GM23338 (cell line): Measurements from ENCODE around the gene CRNKL1. TPM values are rescaled to one million over a fixed set of nuclear protein-coding genes. Genes with fewer than 3 reads are reported as not detected.

ENCODE experiments used
- ATAC-seq: fragments of 200-7000 bp; cut with Tn5 transposase; 3 replicates; pipeline ENCODE4 v1.9.1; 2020
- DNase-seq: peaks from one replicate; pipeline ENCODE4 v3.0.0-alpha.2; 2015; ENCODE audit warnings: low spot score
- H2AFZ ChIP-seq: fragments of 200-600 bp; sonication (generic); 2 replicates; pipeline ENCODE4 v1.8.0; 2016; ENCODE audit warnings: antibody characterized with exemption, mild to moderate bottlenecking, moderate library complexity
- H3F3A ChIP-seq: fragments of 200-600 bp; sonication (generic); replicated peaks from 2 replicates; pipeline ENCODE4 v1.8.0; 2017; ENCODE audit warnings: antibody characterized with exemption, mixed run types, low read depth
- H3K27ac ChIP-seq: fragments of 200-600 bp; sonication (generic); 2 replicates; pipeline ENCODE4 v1.6.1; 2016; ENCODE audit warnings: low read depth
- H3K27me3 ChIP-seq: fragments of 200-600 bp; sonication (generic); 2 replicates; pipeline ENCODE4 v1.8.0; 2016; ENCODE audit warnings: mild to moderate bottlenecking, mixed run types, moderate library complexity; ENCODE audit not compliant: insufficient read depth
- H3K36me3 ChIP-seq: fragments of 200-600 bp; sonication (generic); 2 replicates; pipeline ENCODE4 v1.8.0; 2016; ENCODE audit warnings: mild to moderate bottlenecking; ENCODE audit not compliant: insufficient read depth
- H3K4me1 ChIP-seq: fragments of 200-600 bp; sonication (generic); 2 replicates; pipeline ENCODE4 v1.8.0; 2016; ENCODE audit warnings: mild to moderate bottlenecking, moderate library complexity; ENCODE audit not compliant: insufficient read depth
- H3K4me2 ChIP-seq: fragments of 200-600 bp; sonication (generic); 2 replicates; pipeline ENCODE4 v1.7.1; 2017; ENCODE audit warnings: mixed run types
- H3K4me3 ChIP-seq: fragments of 200-600 bp; sonication (generic); 2 replicates; pipeline ENCODE4 v1.6.1; 2016; ENCODE audit warnings: mixed run types
- H3K79me2 ChIP-seq: fragments of 200-600 bp; sonication (generic); replicated peaks from 2 replicates; pipeline ENCODE4 v1.8.0; 2017; ENCODE audit warnings: mild to moderate bottlenecking; ENCODE audit not compliant: insufficient read depth
- H3K9me2 ChIP-seq: fragments of 200-600 bp; sonication (generic); 2 replicates; pipeline ENCODE4 v1.8.0; 2017; ENCODE audit not compliant: insufficient read depth
- H4K20me1 ChIP-seq: fragments of 200-600 bp; sonication (generic); replicated peaks from 2 replicates; pipeline ENCODE4 v1.8.0; 2017; ENCODE audit warnings: mild to moderate bottlenecking; ENCODE audit not compliant: insufficient read depth
- H3K27ac Mint-ChIP-seq: 2 replicates; pipeline ENCODE4 v1.8.0; 2020; ENCODE audit warnings: inconsistent platforms, mild to moderate bottlenecking, moderate library complexity, mixed read lengths
- H3K27me3 Mint-ChIP-seq: 3 replicates; pipeline ENCODE4 v1.8.0; 2022; ENCODE audit warnings: low read depth, mild to moderate bottlenecking, moderate library complexity, mixed read lengths, inconsistent platforms; ENCODE audit not compliant: insufficient read depth, poor library complexity
- H3K36me3 Mint-ChIP-seq: 3 replicates; pipeline ENCODE4 v1.8.0; 2021; ENCODE audit warnings: low read depth, mild to moderate bottlenecking, inconsistent platforms, moderate library complexity, mixed read lengths
- H3K4me1 Mint-ChIP-seq: 3 replicates; pipeline ENCODE4 v1.8.0; 2020; ENCODE audit warnings: mild to moderate bottlenecking, inconsistent platforms, mixed read lengths
- H3K4me3 Mint-ChIP-seq: 3 replicates; pipeline ENCODE4 v1.8.0; 2021; ENCODE audit warnings: moderate library complexity, mild to moderate bottlenecking, inconsistent platforms, mixed read lengths
- H3K9me3 Mint-ChIP-seq: 3 replicates; pipeline ENCODE4 v1.8.0; 2020; ENCODE audit warnings: moderate library complexity, mild to moderate bottlenecking, inconsistent platforms, mixed read lengths
- CREB1 ChIP-seq: fragments of 250-450 bp; sonication (Bioruptor Pico); IDR thresholded peaks from 2 replicates; pipeline ENCODE4 v1.5.0; 2020; ENCODE audit warnings: low read depth, mild to moderate bottlenecking, moderate library complexity
- ETS1 ChIP-seq: IDR thresholded peaks from 2 replicates; pipeline ENCODE4 v1.6.1; 2016; ENCODE audit warnings: antibody characterized with exemption
- EZH2 ChIP-seq: fragments of 200-600 bp; sonication (generic); IDR thresholded peaks from one replicate; pipeline ENCODE4 v1.8.0; 2017; ENCODE audit warnings: antibody characterized with exemption, mild to moderate bottlenecking, low read depth; ENCODE audit not compliant: unreplicated experiment
- EZH2phosphoT487 ChIP-seq: fragments of 200-600 bp; sonication (generic); IDR thresholded peaks from one replicate; pipeline ENCODE4 v1.8.1; 2018; ENCODE audit warnings: antibody characterized with exemption; ENCODE audit not compliant: unreplicated experiment
- JUNB ChIP-seq: IDR thresholded peaks from one replicate; pipeline ENCODE4 v1.6.1; 2016; ENCODE audit warnings: antibody characterized with exemption; ENCODE audit not compliant: unreplicated experiment
- NANOG ChIP-seq: IDR thresholded peaks from 2 replicates; pipeline ENCODE4 v1.6.1; 2016; ENCODE audit warnings: antibody characterized with exemption, borderline replicate concordance
- POLR2AphosphoS5 ChIP-seq: IDR thresholded peaks from 2 replicates; pipeline ENCODE4 v1.6.1; 2016; ENCODE audit warnings: antibody characterized with exemption, low read depth
- ZNF114 ChIP-seq: fragments of 250-450 bp; sonication (Bioruptor Pico); IDR thresholded peaks from 2 replicates; pipeline ENCODE4 v1.5.0; 2020; ENCODE audit warnings: mild to moderate bottlenecking, moderate library complexity
- ZNF331 ChIP-seq: fragments of 250-450 bp; sonication (Bioruptor Pico); IDR thresholded peaks from 2 replicates; pipeline ENCODE4 v1.5.0; 2020; ENCODE audit warnings: low read depth, mild to moderate bottlenecking, moderate library complexity
- polyA plus RNA-seq: library from polyadenylated mRNA; unstranded; fragments of >200 nt; fragmentation: Nextera tagmentation; extraction: Ambion mirVana; gene quantifications from 2 replicates; pipeline ENCODE4 v1.2.1, GENCODE V29; 2016
- total RNA-seq: library from RNA; depleted of rRNA; stranded (reverse); fragments of >200 nt; shearing (Covaris generic); gene quantifications from 2 replicates; pipeline ENCODE4 v1.2.3, GENCODE V29; 2014

Gene CRNKL1
- total and polyA plus RNA-seq, 2 experiments from 2014 or later, result 24.2 to 27.2 TPM

- Mint-ChIP-seq H3K36me3 (no peaks in the 10 kb centered on the region), H3K27me3 (peaks cover 2% of the 10 kb centered on the region), H3K27ac (no peak overlapping the region), H3K4me1 (peaks cover 27% of the 10 kb centered on the region), H3K4me3 (peak overlapping the region; percentile 2; the same call in 2 of the 3 replicates), H3K9me3 (no peaks in the 10 kb centered on the region)
- peaks cover 21% of the 10 kb centered on the region for H3K4me1 ChIP-seq
- H3K9me2 ChIP-seq, result peaks cover 4% of the 10 kb centered on the region; the same call in 1 of the 2 replicates
- no peak for TF ChIP-seq EZH2
- no peak for TF ChIP-seq POLR2AphosphoS5
- no peak for TF ChIP-seq CREB1 (CRISPR knock-in tag)
- no peak for TF ChIP-seq ZNF331 (CRISPR knock-in tag)
- no peak for TF ChIP-seq ETS1
- no peak for TF ChIP-seq ZNF114 (CRISPR knock-in tag)
- no peak for TF ChIP-seq JUNB
- no peak for TF ChIP-seq EZH2phosphoT487
- ATAC-seq, result peak; percentile 64
- DNase-seq, result peak; percentile 73
- H3K4me3 ChIP-seq, result no peak overlapping the region
- no peak overlapping the region for H3K27ac ChIP-seq
- H3K36me3 ChIP-seq, result no peaks in the 10 kb centered on the region
- no peaks in the 10 kb centered on the region for H3K27me3 ChIP-seq
- no peak overlapping the region for H2AFZ ChIP-seq
- H3F3A ChIP-seq, result no peaks in the 10 kb centered on the region
- 0 out of 2 replicates have a peak, but pooled peaks cover 6% of the 10 kb centered on the region for H4K20me1 ChIP-seq
- no peaks in the 10 kb centered on the region for H3K79me2 ChIP-seq
- peak overlapping the region; percentile 34; the same call in 1 of the 2 replicates for H3K4me2 ChIP-seq
Measured at GRCh38 chr20:20078041-20078440, 25.8 kb upstream of the CRNKL1 start.

- Histone ChIP-seq H4K20me1 (0 out of 2 replicates have a peak, but pooled peaks cover 6% of the 10 kb centered on the region), H3K9me2 (peaks cover 4% of the 10 kb centered on the region; the same call in 1 of the 2 replicates), H3K79me2 (no peaks in the 10 kb centered on the region), H3K4me1 (peaks cover 21% of the 10 kb centered on the region), H2AFZ (no peak overlapping the region), H3K27ac (no peak overlapping the region), H3K4me3 (no peak overlapping the region), H3K36me3 (no peaks in the 10 kb centered on the region), H3F3A (no peaks in the 10 kb centered on the region), H3K4me2 (no peak overlapping the region), H3K27me3 (no peaks in the 10 kb centered on the region)
- no peak for ATAC-seq
- Mint-ChIP-seq H3K4me3 (no peak overlapping the region), H3K27ac (no peak overlapping the region), H3K27me3 (peaks cover 2% of the 10 kb centered on the region), H3K4me1 (peaks cover 27% of the 10 kb centered on the region), H3K36me3 (no peaks in the 10 kb centered on the region), H3K9me3 (no peaks in the 10 kb centered on the region)
- TF ChIP-seq POLR2AphosphoS5, result no peak
- no peak for TF ChIP-seq EZH2phosphoT487
- DNase-seq, result no peak
Measured at GRCh38 chr20:20076297-20077065, 24.2 kb upstream of the CRNKL1 start.

DNA sequence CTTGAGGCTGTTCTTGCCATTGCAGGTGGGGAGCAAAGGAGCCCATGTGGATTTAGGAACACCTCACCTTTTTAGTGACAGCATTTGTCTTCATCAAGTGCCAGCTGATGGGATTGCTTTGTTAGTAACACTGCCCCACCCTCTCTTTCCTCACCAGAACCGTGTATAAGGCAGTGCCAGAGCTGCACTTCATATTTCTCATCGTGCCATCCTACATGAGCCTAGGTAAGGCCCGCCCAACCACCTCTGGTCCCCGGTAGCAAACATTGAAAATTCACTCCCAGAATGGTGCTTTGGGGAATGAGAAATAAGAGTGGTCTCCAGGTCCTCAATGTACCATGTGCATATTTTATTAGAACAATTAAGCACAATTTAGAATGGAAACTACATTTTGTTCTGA lies 22.8 kb upstream of the CRNKL1 start:
- peaks cover 2% of the 10 kb centered on the region for H3K27me3 Mint-ChIP-seq
- peaks cover 21% of the 10 kb centered on the region for H3K4me1 ChIP-seq
- H3K27me3 ChIP-seq, result no peaks in the 10 kb centered on the region
- H3K4me2 ChIP-seq, result no peak overlapping the region
- H3K27ac ChIP-seq, result no peak overlapping the region
- no peaks in the 10 kb centered on the region for H3K36me3 ChIP-seq
- H3K4me3 ChIP-seq, result no peak overlapping the region
- ATAC-seq, result no peak
- DNase-seq, result no peak
- no peaks in the 10 kb centered on the region for H3K36me3 Mint-ChIP-seq
- H3K27ac Mint-ChIP-seq, result no peak overlapping the region
- no peak overlapping the region for H3K4me3 Mint-ChIP-seq
- no peaks in the 10 kb centered on the region for H3F3A ChIP-seq
- no peak overlapping the region for H2AFZ ChIP-seq
- H3K9me3 Mint-ChIP-seq, result no peaks in the 10 kb centered on the region
- H4K20me1 ChIP-seq, result 0 out of 2 replicates have a peak, but pooled peaks cover 6% of the 10 kb centered on the region
- H3K4me1 Mint-ChIP-seq, result peaks cover 27% of the 10 kb centered on the region
- H3K9me2 ChIP-seq, result peaks cover 4% of the 10 kb centered on the region; the same call in 1 of the 2 replicates
- H3K79me2 ChIP-seq, result no peaks in the 10 kb centered on the region
- TF ChIP-seq CREB1 (CRISPR knock-in tag), result no peak
- TF ChIP-seq NANOG, result no peak
